ENCODE measurements around the gene IKZF2. TPM values are rescaled to one million over a fixed set of nuclear protein-coding genes. Genes with fewer than 3 reads are reported as not detected.

IKZF2 gene
- total and polyA plus RNA-seq, 10 of the 15 experiments (the other 5 are each of a cell fraction or from before 2014, with no cell fraction given): 15.2 to 266 (median 87.2) TPM

DNA sequence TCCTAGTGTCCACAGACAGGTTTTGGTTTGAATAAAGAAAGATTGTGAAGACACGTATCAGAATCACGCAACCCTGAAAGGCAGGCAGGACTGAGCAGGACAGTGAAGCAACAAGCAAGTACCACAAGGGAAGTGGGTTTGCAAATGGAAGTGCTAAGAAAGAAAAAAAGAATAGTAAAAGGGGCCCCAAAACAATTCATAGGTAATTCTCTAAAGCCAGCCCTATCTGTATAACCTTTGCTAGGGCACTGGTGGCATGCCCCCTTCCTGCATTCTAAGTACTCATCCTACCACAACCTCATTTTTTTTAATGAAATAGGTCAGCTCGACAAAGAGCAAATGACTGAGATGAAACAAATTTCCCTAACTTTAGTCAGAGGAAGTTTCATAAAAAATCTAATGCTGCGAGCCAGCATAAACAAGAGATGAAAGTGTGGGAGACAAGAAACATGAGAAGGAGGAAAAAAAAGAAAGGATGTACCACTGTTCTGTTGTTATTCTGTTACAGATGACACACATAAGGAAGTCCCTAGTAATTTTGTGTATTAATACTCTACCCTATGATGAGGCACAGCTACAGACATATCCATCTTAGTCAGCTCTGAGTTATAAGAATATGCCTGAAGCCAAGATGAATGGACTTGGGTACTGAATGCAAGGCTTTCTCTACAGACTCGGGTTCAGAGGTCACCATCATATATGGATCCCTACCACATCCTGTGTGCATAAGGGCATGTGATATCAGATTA lies 32.2 kb downstream of the IKZF2 start:
- H3K4me3 ChIP-seq: peak overlapping the region; percentile 53
- intact Hi-C loops (cut with micrococcal nuclease; ENCODE audit: unreplicated experiment) (no loop called here), in situ Hi-C loops (cut with MboI) (no loop called here)
- POLR2A ChIA-PET: interaction anchor here (1.2 to 1.9 kb wide), 3 partner anchors 26 to 96 kb away, joined by 3 to 6 read pairs (median 3); no protein-coding TSS in a partner anchor
- H3K4me2 ChIP-seq (ENCODE audit: control insufficient read depth, insufficient read depth): peak overlapping the region; percentile 80
- BruUV-seq (replicated peaks): no TSS peak
- no peaks in the 10 kb centered on the region for H3K27me3 ChIP-seq (replicated peaks in 1 of 2; ENCODE audit: control insufficient read depth in 2 of 2, insufficient read depth in 2 of 2, low read length in 1 of 2)
- WGBS (ENCODE audit: insufficient coverage, insufficient replicate concordance, low lambda C conversion rate, missing lambda C conversion rate): 5% methylated on average over 5 of the region's 5 CpGs
- DNase-seq (ENCODE audit: low read depth, low spot score): peak; percentile 59
- peak overlapping the region; percentile 79 for H3K27ac ChIP-seq (ENCODE audit: control insufficient read depth, insufficient read depth)
- H3K9ac ChIP-seq (ENCODE audit: control insufficient read depth, insufficient read depth, low read length): peak overlapping the region; percentile 5
- no peak overlapping the region; the same call in 1 of the 2 replicates for H2AFZ ChIP-seq (ENCODE audit: control insufficient read depth, low read depth, low read length)
- H3K4me1 ChIP-seq (ENCODE audit: control insufficient read depth, insufficient read depth, low read length): peaks cover 23% of the 10 kb centered on the region
- peaks cover 1% of the 10 kb centered on the region; the same call in 2 of the 3 replicates for H3K9me3 ChIP-seq (replicated peaks; ENCODE audit: control insufficient read depth, insufficient read depth, low read length)
- no peaks in the 10 kb centered on the region for H4K20me1 ChIP-seq (ENCODE audit: control insufficient read depth, insufficient read depth)
- H3K79me2 ChIP-seq (ENCODE audit: control insufficient read depth, insufficient read depth, low read length): peaks cover 98% of the 10 kb centered on the region
- SMC1A ChIA-PET (ENCODE audit: uncharacterized antibody, unreplicated experiment): interaction anchor here (0.7 to 6.0 kb wide), 11 partner anchors 7 to 105 kb away, joined by 3 to 56 read pairs (median 4); no protein-coding TSS in a partner anchor
- peaks cover 0 to 9% of the 10 kb centered on the region in 2 experiments; a peak in 2 of 4 replicates for H3K36me3 ChIP-seq (ENCODE audit: control insufficient read depth in 2 of 2, insufficient read depth in 2 of 2, low read length in 1 of 2)
- peak; percentile 76 for ATAC-seq
- RAD21 ChIA-PET (ENCODE audit: unreplicated experiment): interaction anchor here (0.6 to 2.2 kb wide), 9 partner anchors 21 to 114 kb away, joined by 3 to 7 read pairs (median 4); no protein-coding TSS in a partner anchor
- CTCF ChIA-PET: interaction anchor here (0.7 to 1.4 kb wide), 4 partner anchors 11 to 134 kb away, joined by 3 to 5 read pairs (median 4); no protein-coding TSS in a partner anchor
- no peak for FAIRE-seq
- TF ChIP-seq MLLT1 (IDR thresholded peaks at IDR 0.05) (no peak), NR2C1 (IDR thresholded peaks at IDR 0.05) (peak; percentile 60; the same call in 1 of the 2 replicates), BACH1 (IDR thresholded peaks at IDR 0.05; ENCODE audit: borderline replicate concordance) (no peak), IKZF2 (IDR thresholded peaks at IDR 0.05) (0 out of 4 replicates have a peak, but pooled peaks have one; percentile 14 to 29), YY1 (IDR thresholded peaks at IDR 0.05; ENCODE audit: low read depth, low read length) (0 out of 2 replicates have a peak, but pooled peaks have one; percentile 28), NFIC (IDR thresholded peaks at IDR 0.05; ENCODE audit: low read depth, low read length) (peak; percentile 66), SPI1 (IDR thresholded peaks at IDR 0.05; ENCODE audit: borderline replicate concordance, insufficient read depth, low read depth, low read length) (peak; percentile 21; the same call in 1 of the 2 replicates), JUNB (IDR thresholded peaks at IDR 0.05) (0 out of 2 replicates have a peak, but pooled peaks have one; percentile 9), EGR1 (IDR thresholded peaks at IDR 0.05; ENCODE audit: borderline replicate concordance in 1 of 2, low read depth in 2 of 2, low read length in 2 of 2) (no peak), FOXM1 (IDR thresholded peaks at IDR 0.05; ENCODE audit: low read depth, low read length) (peak; percentile 52; the same call in 1 of the 2 replicates), BHLHE40 (IDR thresholded peaks at IDR 0.05; ENCODE audit: borderline replicate concordance in 1 of 2, low read depth in 2 of 2, low read length in 1 of 2) (peak in 1 of 2 experiments; percentile 11; a peak in 1 of 4 replicates)
- TF ChIP-seq, protein P1, sequence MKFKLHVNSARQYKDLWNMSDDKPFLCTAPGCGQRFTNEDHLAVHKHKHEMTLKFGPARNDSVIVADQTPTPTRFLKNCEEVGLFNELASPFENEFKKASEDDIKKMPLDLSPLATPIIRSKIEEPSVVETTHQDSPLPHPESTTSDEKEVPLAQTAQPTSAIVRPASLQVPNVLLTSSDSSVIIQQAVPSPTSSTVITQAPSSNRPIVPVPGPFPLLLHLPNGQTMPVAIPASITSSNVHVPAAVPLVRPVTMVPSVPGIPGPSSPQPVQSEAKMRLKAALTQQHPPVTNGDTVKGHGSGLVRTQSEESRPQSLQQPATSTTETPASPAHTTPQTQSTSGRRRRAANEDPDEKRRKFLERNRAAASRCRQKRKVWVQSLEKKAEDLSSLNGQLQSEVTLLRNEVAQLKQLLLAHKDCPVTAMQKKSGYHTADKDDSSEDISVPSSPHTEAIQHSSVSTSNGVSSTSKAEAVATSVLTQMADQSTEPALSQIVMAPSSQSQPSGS (IDR thresholded peaks at IDR 0.05; ENCODE audit: low read length): peak; percentile 32; the same call in 1 of the 2 replicates
- TF ChIP-seq, protein P2, sequence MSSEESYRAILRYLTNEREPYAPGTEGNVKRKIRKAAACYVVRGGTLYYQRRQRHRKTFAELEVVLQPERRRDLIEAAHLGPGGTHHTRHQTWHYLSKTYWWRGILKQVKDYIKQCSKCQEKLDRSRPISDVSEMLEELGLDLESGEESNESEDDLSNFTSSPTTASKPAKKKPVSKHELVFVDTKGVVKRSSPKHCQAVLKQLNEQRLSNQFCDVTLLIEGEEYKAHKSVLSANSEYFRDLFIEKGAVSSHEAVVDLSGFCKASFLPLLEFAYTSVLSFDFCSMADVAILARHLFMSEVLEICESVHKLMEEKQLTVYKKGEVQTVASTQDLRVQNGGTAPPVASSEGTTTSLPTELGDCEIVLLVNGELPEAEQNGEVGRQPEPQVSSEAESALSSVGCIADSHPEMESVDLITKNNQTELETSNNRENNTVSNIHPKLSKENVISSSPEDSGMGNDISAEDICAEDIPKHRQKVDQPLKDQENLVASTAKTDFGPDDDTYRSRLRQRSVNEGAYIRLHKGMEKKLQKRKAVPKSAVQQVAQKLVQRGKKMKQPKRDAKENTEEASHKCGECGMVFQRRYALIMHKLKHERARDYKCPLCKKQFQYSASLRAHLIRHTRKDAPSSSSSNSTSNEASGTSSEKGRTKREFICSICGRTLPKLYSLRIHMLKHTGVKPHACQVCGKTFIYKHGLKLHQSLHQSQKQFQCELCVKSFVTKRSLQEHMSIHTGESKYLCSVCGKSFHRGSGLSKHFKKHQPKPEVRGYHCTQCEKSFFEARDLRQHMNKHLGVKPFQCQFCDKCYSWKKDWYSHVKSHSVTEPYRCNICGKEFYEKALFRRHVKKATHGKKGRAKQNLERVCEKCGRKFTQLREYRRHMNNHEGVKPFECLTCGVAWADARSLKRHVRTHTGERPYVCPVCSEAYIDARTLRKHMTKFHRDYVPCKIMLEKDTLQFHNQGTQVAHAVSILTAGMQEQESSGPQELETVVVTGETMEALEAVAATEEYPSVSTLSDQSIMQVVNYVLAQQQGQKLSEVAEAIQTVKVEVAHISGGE (CRISPR knock-in tag; IDR thresholded peaks at IDR 0.05): no peak
- TF ChIP-seq, protein P3, sequence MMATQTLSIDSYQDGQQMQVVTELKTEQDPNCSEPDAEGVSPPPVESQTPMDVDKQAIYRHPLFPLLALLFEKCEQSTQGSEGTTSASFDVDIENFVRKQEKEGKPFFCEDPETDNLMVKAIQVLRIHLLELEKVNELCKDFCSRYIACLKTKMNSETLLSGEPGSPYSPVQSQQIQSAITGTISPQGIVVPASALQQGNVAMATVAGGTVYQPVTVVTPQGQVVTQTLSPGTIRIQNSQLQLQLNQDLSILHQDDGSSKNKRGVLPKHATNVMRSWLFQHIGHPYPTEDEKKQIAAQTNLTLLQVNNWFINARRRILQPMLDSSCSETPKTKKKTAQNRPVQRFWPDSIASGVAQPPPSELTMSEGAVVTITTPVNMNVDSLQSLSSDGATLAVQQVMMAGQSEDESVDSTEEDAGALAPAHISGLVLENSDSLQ (IDR thresholded peaks at IDR 0.05): peak; percentile 55

All from GM12878 (cell line).